ENCODE data around the gene ZSWIM6. TPM values are rescaled to one million over a fixed set of nuclear protein-coding genes. Genes with fewer than 3 reads are reported as not detected.

The ZSWIM6 gene
- polyA plus RNA-seq, 12 donors = 6.4 to 16.5 (median 9.9) TPM; not detected in 1

- DNase-seq = peak; percentile 70
Observed at GRCh38 chr5:61330845-61331406, 1.1 kb upstream of the ZSWIM6 start.

- peak; percentile 41 for DNase-seq
Observed at GRCh38 chr5:61332358-61332749, 296 bp downstream of the ZSWIM6 start.

GRCh38 chr5:61332851-61333320, 828 bp downstream of the ZSWIM6 start:
- DNase-seq = peak; percentile 38

DNA sequence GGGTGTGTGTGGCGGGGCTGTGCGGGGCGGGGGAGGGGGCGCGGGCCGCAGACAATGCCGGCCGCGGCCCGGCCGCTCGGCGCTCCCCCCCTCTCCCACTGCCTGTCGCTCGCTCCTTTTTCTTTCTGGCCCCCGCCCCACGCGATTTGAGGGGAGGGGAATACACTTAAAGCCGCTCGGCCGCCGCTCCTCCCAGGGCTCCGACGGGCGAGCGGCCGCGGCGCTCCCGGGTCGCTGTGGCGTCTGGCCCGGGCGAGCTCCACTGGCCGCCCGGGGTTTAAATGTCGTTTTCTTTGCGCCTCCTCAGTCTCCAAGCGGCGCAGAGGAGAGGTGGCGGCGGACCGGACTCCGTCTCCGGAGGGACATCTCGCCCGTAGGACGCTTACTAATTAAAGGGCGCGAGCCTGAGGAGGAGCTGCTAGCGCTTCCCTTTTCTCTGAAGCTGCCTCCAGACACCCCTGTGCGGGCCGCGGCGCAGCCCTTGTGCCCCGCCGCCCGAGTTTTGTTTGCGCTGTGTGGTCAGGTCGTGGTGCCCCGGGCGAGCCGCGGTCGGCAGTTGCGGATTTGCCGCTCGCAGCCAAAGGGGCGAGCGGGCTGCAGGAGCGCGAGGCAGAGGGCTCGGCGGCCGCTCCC, 1.4 kb downstream of the ZSWIM6 start:
- DNase-seq = peak; percentile 37

- no peak for DNase-seq
Observed at GRCh38 chr5:61333954-61334867, 2.2 kb downstream of the ZSWIM6 start.

DNA sequence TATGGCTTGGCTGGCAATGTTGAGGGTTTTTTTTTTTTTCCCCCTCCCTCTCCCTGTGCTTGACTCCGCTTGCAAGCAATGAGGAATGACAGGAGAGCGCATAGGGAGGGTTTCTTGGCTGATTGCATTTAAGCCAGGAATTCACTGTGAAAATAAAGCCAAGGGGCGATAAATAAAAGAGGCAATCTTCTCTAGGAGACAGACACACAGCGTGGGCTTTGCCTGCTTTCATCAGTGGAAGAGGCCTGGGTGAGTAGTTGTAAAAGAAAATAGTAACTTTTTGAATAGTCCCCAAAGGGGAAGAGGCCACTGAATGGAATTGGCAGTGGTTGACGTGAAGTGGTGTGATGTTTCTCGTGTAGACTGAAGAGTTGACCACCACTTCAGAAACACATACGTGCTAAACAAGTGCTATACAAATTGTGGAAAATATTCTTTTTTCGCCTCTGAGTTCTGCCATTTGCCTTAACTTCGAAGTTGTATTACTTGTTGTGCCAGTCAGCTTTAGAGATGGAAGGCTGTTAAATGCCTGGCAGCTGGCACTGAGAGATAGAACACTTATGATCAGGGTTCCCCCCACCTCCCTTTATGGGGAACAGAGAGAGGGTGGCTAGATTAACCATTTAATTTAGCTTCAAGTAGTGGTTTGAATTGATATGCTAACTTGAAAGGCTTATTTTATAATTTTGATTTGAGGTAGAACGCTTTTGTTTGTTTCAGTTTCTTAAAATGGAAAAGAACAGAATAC, 3.0 kb downstream of the ZSWIM6 start:
- DNase-seq = no peak

- DNase-seq = no peak
Observed at GRCh38 chr5:61339764-61340163, 7.7 kb downstream of the ZSWIM6 start.

- DNase-seq = no peak
Observed at GRCh38 chr5:61340775-61341361, 8.8 kb downstream of the ZSWIM6 start.

DNA sequence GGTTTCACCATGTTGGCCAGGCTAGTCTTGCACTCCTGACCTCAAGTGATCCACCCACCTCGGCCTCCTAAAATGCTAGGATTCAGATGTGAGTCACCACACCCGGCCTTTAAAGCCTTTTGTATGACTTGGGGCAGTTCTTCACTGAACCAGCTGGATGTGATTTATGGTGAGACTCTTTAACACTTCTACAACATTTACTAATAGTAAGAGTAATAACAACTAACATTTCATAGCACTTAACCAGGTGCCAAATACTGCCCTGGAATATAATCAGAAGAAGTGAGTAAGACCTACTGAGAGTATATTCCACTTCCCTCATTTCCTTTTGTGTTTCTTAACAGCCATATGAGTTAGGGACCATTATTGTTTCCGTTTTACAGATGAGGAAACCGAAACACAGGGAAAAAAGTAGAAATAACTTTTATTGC, 10.0 kb downstream of the ZSWIM6 start:
- DNase-seq = no peak

- no peak for DNase-seq
Observed at GRCh38 chr5:61344187-61344944, 12.3 kb downstream of the ZSWIM6 start.

DNA sequence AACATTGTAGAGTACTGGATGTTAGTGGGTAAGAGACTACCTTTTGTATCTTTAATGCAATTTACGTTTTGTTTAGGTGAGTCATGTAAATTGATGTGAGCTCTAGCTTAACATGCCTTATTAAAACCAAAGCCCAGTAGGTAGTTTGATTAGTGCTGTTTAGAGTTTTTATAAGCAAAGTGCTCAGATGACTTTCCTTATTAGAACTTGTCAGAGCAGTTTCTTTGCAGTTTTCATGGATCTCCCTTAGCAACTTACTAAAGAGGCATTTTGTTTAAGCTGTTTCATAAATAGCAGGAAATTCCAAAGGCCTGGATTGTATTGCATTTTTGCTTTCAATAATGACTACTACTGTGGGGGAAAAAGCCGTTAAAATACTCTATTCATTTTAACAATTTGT, 14.5 kb downstream of the ZSWIM6 start:
- no peak for DNase-seq

DNA sequence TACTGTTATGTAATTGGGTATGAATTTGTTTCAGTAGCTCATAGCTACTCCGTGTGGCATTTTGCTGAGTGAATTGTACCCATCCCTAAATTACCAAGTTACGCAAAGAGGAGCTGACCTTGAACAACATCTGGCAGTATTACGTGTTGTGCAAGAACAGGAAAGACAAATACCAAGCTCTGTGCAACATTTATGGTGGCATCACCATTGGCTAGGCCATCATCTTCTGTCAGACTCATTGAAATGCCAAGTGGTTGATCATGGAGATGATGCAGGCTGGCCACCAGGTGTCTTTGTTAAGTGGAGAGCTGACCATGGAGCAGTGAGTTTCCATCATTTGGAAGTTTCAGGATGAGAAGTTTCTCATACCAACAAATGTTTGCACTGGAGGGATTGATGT, 15.0 kb downstream of the ZSWIM6 start:
- DNase-seq = no peak

- DNase-seq = no peak
Observed at GRCh38 chr5:61348447-61348846, 16.4 kb downstream of the ZSWIM6 start.

- DNase-seq = no peak
Observed at GRCh38 chr5:61349935-61350334, 17.9 kb downstream of the ZSWIM6 start.

- no peak for DNase-seq
Observed at GRCh38 chr5:61350535-61350934, 18.5 kb downstream of the ZSWIM6 start.

GRCh38 chr5:61351733-61352132, 19.7 kb downstream of the ZSWIM6 start:
- no peak for DNase-seq

DNA sequence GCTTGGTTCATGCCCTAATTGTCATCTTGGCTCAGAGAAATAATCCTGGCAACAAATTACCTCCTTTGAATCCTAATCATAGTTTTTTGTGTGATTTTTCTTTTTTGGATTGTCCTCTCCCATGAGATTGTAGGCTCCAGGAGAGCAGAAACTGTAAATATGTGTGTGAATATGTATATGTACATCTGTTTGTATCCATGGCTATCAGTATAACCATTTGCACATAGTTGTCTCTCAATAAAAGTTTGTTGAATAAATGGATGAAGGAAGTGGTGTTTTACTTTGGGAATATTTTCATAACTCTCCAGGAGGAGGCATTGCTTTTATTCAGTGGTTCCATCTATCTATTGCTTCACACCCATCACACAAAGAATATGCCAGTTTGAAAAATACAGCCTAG, 20.1 kb downstream of the ZSWIM6 start:
- no peak for DNase-seq

GRCh38 chr5:61352612-61353156, 20.6 kb downstream of the ZSWIM6 start:
- no peak for DNase-seq

DNA sequence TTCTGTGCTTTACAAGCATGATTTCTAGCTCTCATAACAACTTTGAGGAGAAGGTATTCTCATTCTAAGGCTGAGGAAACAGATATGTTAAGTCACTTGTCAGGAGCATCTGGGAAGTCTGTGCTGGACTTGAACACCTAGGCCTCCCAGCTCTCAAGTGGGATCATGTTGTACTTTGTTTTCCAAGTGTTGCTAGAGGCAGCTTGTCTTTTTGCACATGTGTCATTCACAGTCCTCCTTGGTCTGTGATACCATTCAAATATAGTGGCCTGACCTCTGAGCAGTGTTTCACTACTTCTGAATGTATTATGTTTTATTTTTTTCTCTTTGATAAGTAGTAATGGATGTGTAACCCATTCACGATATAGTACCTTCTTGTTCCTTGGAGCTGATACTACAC, 21.2 kb downstream of the ZSWIM6 start:
- no peak for DNase-seq

DNA sequence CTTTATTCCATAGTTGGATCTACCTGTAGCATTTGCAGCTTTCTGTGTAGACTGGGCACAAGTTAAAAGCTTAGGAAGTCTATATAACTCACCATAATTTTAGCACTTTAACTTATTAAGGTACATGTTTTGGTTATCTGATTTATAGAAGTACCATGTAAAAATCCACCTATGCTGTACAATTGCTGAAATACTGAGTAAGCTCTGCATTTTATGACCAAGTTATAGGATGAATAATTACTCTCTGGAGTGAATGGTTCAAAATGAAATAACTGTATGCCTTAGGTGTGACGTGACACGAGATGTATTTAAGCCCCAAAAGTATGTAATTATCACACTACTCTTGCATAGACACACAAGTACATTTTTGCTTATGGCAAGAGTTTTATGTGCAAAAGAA, 22.1 kb downstream of the ZSWIM6 start:
- no peak for DNase-seq

DNA sequence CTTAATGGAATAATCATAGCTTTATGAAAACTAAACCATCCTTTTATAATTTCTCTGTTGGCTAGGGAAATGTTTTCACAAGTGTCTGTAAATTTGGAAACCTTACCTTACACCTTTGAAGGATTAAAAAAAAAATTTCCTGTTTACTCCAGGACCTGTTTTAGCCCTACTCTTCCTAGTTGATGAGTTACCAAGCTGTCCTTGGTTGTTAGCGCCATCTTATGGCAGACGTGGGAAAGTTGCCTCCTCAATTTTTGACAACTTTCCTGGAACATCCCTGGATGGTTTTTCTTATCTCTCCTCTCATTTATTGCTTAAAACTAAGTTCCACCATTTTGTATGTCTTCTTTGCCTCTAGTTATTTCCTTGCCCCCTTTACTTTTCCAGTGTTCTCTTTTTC, 25.7 kb downstream of the ZSWIM6 start:
- no peak for DNase-seq

Measured in muscle of arm (tissue), 12 donors.